SU-DHL-6 (cell line): Measurements from ENCODE around the gene SESN2.

Experiments
- H2AFZ ChIP-seq: fragments of 200-600 bp; sonication (generic); 2 replicates; pipeline ENCODE4 v1.6.1; 2014; ENCODE audit warnings: low read depth, mild to moderate bottlenecking, moderate library complexity, mixed read lengths, antibody characterized with exemption, low read length; ENCODE audit not compliant: severe bottlenecking
- H3F3A ChIP-seq: fragments of 200-600 bp; shearing (Covaris generic); 2 replicates; pipeline ENCODE4 v1.6.0; 2016; ENCODE audit warnings: antibody characterized with exemption, mild to moderate bottlenecking; ENCODE audit not compliant: insufficient read depth
- H3K27ac ChIP-seq: fragments of 200-600 bp; sonication (generic); 2 replicates; pipeline ENCODE4 v1.5.1; 2016; ENCODE audit warnings: low read depth, mild to moderate bottlenecking, low read length, moderate library complexity, mixed read lengths
- H3K27me3 ChIP-seq: fragments of 200-600 bp; sonication (generic), shearing (Covaris generic); 2 replicates; pipeline ENCODE4 v1.6.0; 2014; ENCODE audit warnings: mild to moderate bottlenecking, low read length
- H3K36me3 ChIP-seq: fragments of 200-600 bp; sonication (generic); 2 replicates; pipeline ENCODE4 v1.6.1; 2014; ENCODE audit warnings: mild to moderate bottlenecking, low read length, mixed read lengths
- H3K4me2 ChIP-seq: fragments of 300-600, 200-600 bp; shearing (Covaris generic), sonication (generic); 2 replicates; pipeline ENCODE4 v1.6.0; 2014; ENCODE audit warnings: low read length, low read depth, mild to moderate bottlenecking; ENCODE audit not compliant: poor library complexity, severe bottlenecking
- H3K4me3 ChIP-seq: fragments of 200-600 bp; sonication (generic); 2 replicates; pipeline ENCODE4 v1.5.1; 2014; ENCODE audit warnings: antibody characterized with exemption, low read length, mild to moderate bottlenecking, mixed read lengths; ENCODE audit not compliant: insufficient read depth, poor library complexity, severe bottlenecking
- H3K79me2 ChIP-seq: fragments of 200-600 bp; sonication (generic); 2 replicates; pipeline ENCODE4 v1.6.1; 2014; ENCODE audit warnings: mild to moderate bottlenecking, low read length, moderate library complexity; ENCODE audit not compliant: insufficient read depth
- H3K9ac ChIP-seq: fragments of 200-600 bp; sonication (generic); 2 replicates; pipeline ENCODE4 v1.7.0; 2014; ENCODE audit warnings: mild to moderate bottlenecking, low read length
- H3K9me2 ChIP-seq: fragments of 200-600 bp; sonication (generic); replicated peaks from 2 replicates; pipeline ENCODE4 v1.6.1; 2014; ENCODE audit warnings: low read length; ENCODE audit not compliant: insufficient read depth
- H3K9me3 ChIP-seq: fragments of 200-600 bp; sonication (generic); 2 replicates; pipeline ENCODE4 v1.6.1; 2014; ENCODE audit warnings: low read length, mixed read lengths; ENCODE audit not compliant: insufficient read depth
- H4K20me1 ChIP-seq: fragments of 200-600 bp; sonication (generic); 2 replicates; pipeline ENCODE4 v1.6.1; 2014; ENCODE audit warnings: low read depth, mild to moderate bottlenecking, antibody characterized with exemption, low read length, moderate library complexity, mixed read lengths
- EZH2phosphoT487 ChIP-seq: fragments of 200-600 bp; sonication (generic), shearing (Covaris generic); conservative IDR thresholded peaks from 2 replicates; pipeline ENCODE4 v1.6.1; 2018; ENCODE audit warnings: mild to moderate bottlenecking, antibody characterized with exemption, low read length, moderate library complexity, mixed read lengths
- TF ChIP-seq, protein P1 (sequence below): fragments of 200-600 bp; sonication (generic); IDR thresholded peaks from one replicate; pipeline ENCODE4 v1.5.1; 2017; ENCODE audit warnings: antibody characterized with exemption, mild to moderate bottlenecking, low read length, moderate library complexity; ENCODE audit not compliant: insufficient read depth, poor library complexity, severe bottlenecking

The SESN2 gene

DNA sequence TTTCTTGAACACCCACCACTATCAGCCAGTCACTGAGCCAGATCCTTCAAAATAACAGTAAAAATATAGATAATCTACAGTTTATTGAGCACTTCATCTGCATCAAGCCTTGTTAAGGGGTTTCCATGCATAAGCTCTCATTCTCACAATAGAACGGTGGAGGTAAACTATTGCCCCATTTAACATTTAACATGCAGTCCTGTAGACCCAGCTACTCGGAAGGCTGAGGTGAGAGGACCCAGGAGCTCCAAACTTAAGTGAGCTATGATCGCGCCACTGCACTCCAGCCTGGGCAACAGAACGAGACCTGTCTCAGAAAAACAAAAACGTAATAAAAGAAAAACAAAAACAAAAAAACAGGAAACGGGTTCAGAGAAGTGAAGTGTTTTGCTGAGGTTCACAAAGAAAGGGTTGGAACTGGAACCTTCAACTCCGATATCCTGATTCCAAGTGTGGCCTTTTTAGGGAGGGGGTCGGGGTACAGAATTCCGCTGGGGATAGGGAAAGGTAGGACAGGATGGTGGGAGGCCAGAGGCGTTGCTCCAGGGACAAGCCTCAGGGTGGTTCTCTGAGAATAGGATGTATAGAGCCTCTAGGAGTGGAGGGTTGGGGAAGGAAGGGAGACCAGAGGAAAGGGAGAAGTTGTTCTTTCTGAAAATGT lies 11.6 kb upstream of the SESN2 start:
- Histone ChIP-seq H3K27me3 (no peaks in the 10 kb centered on the region), H3K79me2 (peaks cover 9% of the 10 kb centered on the region; the same call in 1 of the 2 replicates), H3K4me3 (peak overlapping the region; percentile 47), H3K4me2 (peak overlapping the region; percentile 93), H3K36me3 (no peaks in the 10 kb centered on the region), H3K9me2 (no peaks in the 10 kb centered on the region), H3K9ac (peak overlapping the region; percentile 75), H3F3A (peaks cover 48% of the 10 kb centered on the region), H3K27ac (peak overlapping the region; percentile 95), H2AFZ (peak overlapping the region; percentile 73), H3K9me3 (no peaks in the 10 kb centered on the region), H4K20me1 (no peaks in the 10 kb centered on the region)
- no peak for TF ChIP-seq EZH2phosphoT487
- TF ChIP-seq, protein P1, sequence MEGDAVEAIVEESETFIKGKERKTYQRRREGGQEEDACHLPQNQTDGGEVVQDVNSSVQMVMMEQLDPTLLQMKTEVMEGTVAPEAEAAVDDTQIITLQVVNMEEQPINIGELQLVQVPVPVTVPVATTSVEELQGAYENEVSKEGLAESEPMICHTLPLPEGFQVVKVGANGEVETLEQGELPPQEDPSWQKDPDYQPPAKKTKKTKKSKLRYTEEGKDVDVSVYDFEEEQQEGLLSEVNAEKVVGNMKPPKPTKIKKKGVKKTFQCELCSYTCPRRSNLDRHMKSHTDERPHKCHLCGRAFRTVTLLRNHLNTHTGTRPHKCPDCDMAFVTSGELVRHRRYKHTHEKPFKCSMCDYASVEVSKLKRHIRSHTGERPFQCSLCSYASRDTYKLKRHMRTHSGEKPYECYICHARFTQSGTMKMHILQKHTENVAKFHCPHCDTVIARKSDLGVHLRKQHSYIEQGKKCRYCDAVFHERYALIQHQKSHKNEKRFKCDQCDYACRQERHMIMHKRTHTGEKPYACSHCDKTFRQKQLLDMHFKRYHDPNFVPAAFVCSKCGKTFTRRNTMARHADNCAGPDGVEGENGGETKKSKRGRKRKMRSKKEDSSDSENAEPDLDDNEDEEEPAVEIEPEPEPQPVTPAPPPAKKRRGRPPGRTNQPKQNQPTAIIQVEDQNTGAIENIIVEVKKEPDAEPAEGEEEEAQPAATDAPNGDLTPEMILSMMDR: no peak

- Histone ChIP-seq H3K27ac (peak overlapping the region; percentile 95), H4K20me1 (no peaks in the 10 kb centered on the region), H3K4me3 (peak overlapping the region; percentile 47), H3K9me2 (no peaks in the 10 kb centered on the region), H3K9ac (peak overlapping the region; percentile 75), H2AFZ (peak overlapping the region; percentile 80), H3K9me3 (no peaks in the 10 kb centered on the region), H3K4me2 (peak overlapping the region; percentile 93), H3K79me2 (peaks cover 9% of the 10 kb centered on the region; the same call in 1 of the 2 replicates), H3K36me3 (no peaks in the 10 kb centered on the region), H3F3A (peaks cover 41% of the 10 kb centered on the region), H3K27me3 (no peaks in the 10 kb centered on the region)
- TF ChIP-seq EZH2phosphoT487: no peak
- TF ChIP-seq, protein P1: peak; percentile 95
These were observed 10.9 kb upstream of the SESN2 start for GRCh38 chr1:28248273-28249012.

DNA sequence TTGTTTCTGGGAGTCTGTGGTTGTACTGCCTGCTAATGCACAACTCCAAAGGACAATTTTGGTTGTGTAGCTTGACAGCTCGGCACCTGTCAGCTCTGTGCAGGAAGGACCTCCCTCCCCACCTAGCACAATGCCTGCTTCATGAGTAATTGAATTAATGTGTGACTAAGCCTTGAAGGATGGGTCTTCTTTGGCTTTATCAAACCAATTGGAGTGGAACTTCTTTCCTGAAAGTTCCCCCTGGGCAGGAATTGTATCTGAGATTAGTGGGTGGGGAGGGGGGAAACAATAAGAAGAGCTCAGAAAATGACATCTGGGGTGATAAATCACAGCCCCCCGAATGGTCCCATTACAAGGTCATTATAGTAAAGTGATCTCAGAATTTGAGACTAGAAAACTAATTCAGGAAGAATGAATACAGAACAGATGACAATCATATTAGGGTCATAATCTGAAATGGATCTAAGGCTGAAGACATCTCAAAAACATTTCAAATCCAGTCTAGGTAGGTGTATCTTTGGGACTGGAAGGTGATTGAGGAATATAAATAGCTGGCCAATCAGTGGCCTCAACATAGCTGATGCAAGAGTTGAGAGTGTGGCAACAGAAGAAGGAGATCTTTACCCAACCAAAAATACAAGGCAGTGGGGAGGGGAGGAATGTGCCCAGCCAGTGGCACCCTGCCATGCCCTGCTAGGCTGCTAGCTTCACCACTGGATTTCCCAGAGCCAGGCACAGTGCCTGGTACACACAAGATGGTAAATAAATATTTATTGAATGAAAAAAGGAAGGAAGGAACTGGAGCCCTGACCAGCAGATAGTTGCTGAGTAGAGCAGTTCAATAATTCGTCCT lies 10.1 kb upstream of the SESN2 start:
- Histone ChIP-seq H3K9ac (peak overlapping the region; percentile 75), H3F3A (peaks cover 33% of the 10 kb centered on the region), H3K4me3 (peak overlapping the region; percentile 23), H3K79me2 (peaks cover 9% of the 10 kb centered on the region; the same call in 1 of the 2 replicates), H3K27ac (peak overlapping the region; percentile 95), H2AFZ (peak overlapping the region; percentile 80), H3K27me3 (no peaks in the 10 kb centered on the region), H3K36me3 (no peaks in the 10 kb centered on the region), H3K9me2 (no peaks in the 10 kb centered on the region), H3K4me2 (peak overlapping the region; percentile 93), H4K20me1 (no peaks in the 10 kb centered on the region), H3K9me3 (no peaks in the 10 kb centered on the region)
- TF ChIP-seq, protein P1: no peak
- no peak for TF ChIP-seq EZH2phosphoT487
